ENCODE results near the gene ZDHHC12.

Gene ZDHHC12

GRCh38 chr9:128750926-128751595, 27.1 kb upstream of the ZDHHC12 start:
- TF ChIP-seq POLR2A (IDR thresholded peaks at IDR 0.05; ENCODE audit: low read length), result no peak
- TF ChIP-seq GATA1 (IDR thresholded peaks at IDR 0.05; ENCODE audit: low read depth, low read length), result no peak
- no peak for DNase-seq

- TF ChIP-seq POLR2A (IDR thresholded peaks at IDR 0.05; ENCODE audit: low read length), result no peak
- TF ChIP-seq GATA1 (IDR thresholded peaks at IDR 0.05; ENCODE audit: low read depth, low read length), result no peak
- DNase-seq, result no peak
Observed at GRCh38 chr9:128747241-128747640, 23.3 kb upstream of the ZDHHC12 start.

GRCh38 chr9:128743421-128743820, 19.5 kb upstream of the ZDHHC12 start:
- TF ChIP-seq POLR2A (IDR thresholded peaks at IDR 0.05; ENCODE audit: low read length) (no peak), GATA1 (IDR thresholded peaks at IDR 0.05; ENCODE audit: low read depth, low read length) (no peak)
- DNase-seq, result no peak

- no peak for TF ChIP-seq POLR2A (IDR thresholded peaks at IDR 0.05; ENCODE audit: low read length)
- no peak for TF ChIP-seq GATA1 (IDR thresholded peaks at IDR 0.05; ENCODE audit: low read depth, low read length)
- DNase-seq, result no peak
Observed at GRCh38 chr9:128742401-128742800, 18.5 kb upstream of the ZDHHC12 start.

DNA sequence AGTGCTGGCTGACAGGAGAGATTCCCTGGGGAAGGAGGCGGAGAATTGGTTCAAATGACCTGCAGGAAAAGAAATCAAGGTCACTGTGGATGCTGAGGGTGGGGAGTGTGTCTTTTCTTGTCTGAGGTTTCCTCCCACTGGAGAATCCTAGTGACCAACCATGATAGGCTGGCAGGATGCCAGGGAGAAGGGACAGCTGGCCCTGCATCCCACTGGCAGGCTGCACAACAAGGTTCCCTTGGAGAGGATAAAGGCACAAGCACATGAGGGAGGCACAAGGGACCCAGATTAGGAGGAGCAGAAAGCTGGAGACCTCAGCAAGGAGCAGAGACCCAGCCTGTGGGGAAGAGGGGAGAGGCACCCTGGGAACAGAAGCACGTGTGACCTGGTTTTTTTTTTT, 11.4 kb upstream of the ZDHHC12 start:
- DNase-seq, result no peak
- TF ChIP-seq POLR2A (IDR thresholded peaks at IDR 0.05; ENCODE audit: low read length) (no peak), GATA1 (IDR thresholded peaks at IDR 0.05; ENCODE audit: low read depth, low read length) (no peak)

- DNase-seq, result peak; percentile 84
- TF ChIP-seq GATA1 (IDR thresholded peaks at IDR 0.05; ENCODE audit: low read depth, low read length) (no peak), POLR2A (IDR thresholded peaks at IDR 0.05; ENCODE audit: low read length) (no peak)
Observed at GRCh38 chr9:128733256-128733655, 9.3 kb upstream of the ZDHHC12 start.

GRCh38 chr9:128732576-128732975, 8.6 kb upstream of the ZDHHC12 start:
- TF ChIP-seq GATA1 (IDR thresholded peaks at IDR 0.05; ENCODE audit: low read depth, low read length) (no peak), POLR2A (IDR thresholded peaks at IDR 0.05; ENCODE audit: low read length) (no peak)
- DNase-seq, result no peak

DNA sequence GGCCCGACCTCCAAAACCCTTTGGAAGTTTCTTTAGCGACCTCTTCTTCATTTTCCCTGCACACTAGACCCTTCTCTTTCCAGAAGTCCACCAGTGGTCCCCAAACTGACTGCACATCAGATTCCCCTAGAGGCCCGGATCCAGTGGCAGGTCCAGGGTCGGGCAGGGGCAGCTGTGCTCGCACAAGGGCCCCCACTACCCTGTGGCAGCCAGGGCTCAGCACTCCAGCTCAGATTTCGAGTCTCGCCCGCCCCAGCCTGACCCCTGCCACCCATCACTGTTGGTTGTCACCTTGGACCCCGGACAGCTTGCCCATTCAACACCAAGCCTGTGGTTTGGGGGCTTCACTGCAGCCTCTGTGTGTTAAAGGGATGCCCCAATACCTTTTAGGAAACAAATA, 7.8 kb upstream of the ZDHHC12 start:
- TF ChIP-seq POLR2A (IDR thresholded peaks at IDR 0.05; ENCODE audit: low read length) (no peak), GATA1 (IDR thresholded peaks at IDR 0.05; ENCODE audit: low read depth, low read length) (no peak)

GRCh38 chr9:128731093-128731492, 7.2 kb upstream of the ZDHHC12 start:
- DNase-seq, result no peak
- TF ChIP-seq GATA1 (IDR thresholded peaks at IDR 0.05; ENCODE audit: low read depth, low read length) (no peak), POLR2A (IDR thresholded peaks at IDR 0.05; ENCODE audit: low read length) (no peak)

More for the DNA sequence above, 7.8 kb upstream of the ZDHHC12 start:
- DNase-seq, result no peak

DNA sequence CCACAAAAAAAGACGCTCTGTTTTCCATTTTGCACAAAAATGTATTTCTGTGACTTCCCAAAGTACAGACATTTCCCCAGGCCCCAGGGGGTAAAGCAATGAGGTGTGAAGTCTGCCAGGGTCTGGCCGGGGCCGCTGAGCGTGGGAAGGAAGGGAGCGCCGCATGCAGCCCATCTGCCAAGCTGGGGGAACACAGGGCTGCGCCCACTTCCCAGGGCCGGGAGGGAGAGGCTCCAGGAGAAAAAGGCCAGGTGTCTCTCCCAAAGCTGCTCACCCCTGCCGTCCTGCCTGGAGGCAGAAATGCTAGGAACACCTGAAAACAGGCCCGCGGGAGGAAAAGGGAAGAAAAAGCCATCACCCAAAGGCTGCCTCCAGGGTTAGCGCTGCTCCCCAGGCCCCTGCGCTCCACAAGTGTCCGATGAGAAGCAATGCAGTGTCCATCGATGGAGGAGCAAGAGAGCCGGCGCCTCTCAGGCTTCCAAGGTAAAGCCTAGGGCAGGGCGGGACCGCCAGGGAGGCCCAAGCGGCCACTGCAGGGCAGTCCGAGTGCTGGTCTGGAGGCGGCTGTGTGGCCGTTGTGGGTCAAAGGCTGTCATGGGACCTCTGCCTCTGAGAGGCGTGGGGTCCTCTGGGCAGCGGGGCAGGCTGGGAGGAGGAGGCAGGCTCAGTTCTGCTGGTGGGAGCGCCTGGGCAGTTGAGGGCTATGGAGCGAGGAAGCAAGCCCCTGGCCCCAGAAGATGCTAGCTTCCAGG, 6.0 kb upstream of the ZDHHC12 start:
- DNase-seq, result no peak
- no peak for TF ChIP-seq POLR2A (IDR thresholded peaks at IDR 0.05; ENCODE audit: low read length)
- TF ChIP-seq GATA1 (IDR thresholded peaks at IDR 0.05; ENCODE audit: low read depth, low read length), result no peak

DNA sequence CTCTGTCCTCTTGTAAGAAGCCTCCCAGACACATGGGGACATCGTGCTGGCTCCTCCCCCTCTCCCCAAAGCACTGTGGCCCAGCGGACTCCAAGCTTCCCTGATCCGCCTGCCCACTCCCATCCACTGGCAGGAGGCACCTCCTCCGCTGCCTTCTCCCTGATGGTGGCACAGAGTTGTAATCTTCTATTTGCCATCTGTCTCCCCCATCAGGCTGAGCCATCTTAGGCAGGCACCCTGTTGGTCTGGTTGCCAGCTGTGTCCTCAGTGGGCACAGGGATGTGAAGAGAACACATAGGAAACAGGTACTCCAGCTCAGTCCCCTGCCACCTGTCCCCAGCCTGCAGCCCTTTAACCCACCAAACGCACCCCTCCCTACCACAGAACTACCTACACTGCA, 5.4 kb upstream of the ZDHHC12 start:
- TF ChIP-seq GATA1 (IDR thresholded peaks at IDR 0.05; ENCODE audit: low read depth, low read length) (no peak), POLR2A (IDR thresholded peaks at IDR 0.05; ENCODE audit: low read length) (no peak)
- DNase-seq, result no peak

DNA sequence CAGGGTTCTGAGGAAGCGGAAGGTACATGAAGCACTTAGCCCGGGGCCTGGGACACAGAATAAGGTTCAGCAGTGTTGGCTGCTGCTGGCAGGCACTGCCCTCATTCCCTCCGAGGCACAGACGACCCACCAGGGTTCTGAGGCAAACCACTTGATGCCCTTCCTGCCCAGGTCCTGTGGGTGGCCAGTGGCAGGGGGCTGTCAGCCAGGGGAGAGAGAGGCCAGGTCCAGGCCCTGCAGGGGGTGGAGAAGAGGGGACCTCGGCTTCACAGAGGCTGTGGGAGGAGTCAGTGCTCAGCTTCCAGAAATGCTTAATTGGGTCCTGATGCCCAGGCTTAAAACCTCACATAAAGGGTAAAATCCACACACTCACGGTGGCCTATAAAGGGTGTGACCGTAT, 4.4 kb upstream of the ZDHHC12 start:
- TF ChIP-seq GATA1 (IDR thresholded peaks at IDR 0.05; ENCODE audit: low read depth, low read length) (no peak), POLR2A (IDR thresholded peaks at IDR 0.05; ENCODE audit: low read length) (no peak)
- DNase-seq, result no peak

DNA sequence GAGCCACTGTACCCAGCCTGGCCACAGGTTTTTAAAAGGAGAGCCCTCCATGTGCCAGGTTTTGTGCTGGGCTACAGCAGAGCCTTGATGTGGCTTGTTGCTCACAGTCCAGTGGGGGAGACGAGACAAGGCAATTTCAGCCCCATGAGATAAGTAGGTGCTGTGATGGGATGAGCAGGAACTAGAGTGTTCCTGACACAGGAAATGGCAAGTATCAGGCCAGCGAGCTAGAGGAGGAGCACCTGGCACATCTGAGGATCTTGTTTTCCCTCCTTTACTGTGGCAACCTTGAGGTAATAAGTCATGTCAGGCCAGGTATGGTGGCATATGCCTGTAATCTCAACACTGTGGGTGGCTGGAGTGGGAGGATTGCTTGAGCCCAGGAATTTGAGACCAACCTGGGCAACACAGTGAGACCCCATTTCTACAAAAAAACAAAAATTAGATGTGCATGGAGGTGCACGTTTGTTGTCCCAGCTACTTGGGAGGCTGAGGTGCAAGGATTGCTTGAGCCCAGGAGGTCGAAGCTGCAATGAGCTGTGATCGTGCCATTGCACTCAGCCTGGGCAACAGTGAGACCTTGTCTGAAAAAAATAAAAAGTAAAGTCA, 3.8 kb upstream of the ZDHHC12 start:
- no peak for DNase-seq
- no peak for TF ChIP-seq POLR2A (IDR thresholded peaks at IDR 0.05; ENCODE audit: low read length)
- no peak for TF ChIP-seq GATA1 (IDR thresholded peaks at IDR 0.05; ENCODE audit: low read depth, low read length)

GRCh38 chr9:128724744-128725211, 851 bp upstream of the ZDHHC12 start:
- DNase-seq, result peak; percentile 49 to 55
- TF ChIP-seq POLR2A (IDR thresholded peaks at IDR 0.05; ENCODE audit: low read length), result no peak
- TF ChIP-seq GATA1 (IDR thresholded peaks at IDR 0.05; ENCODE audit: low read depth, low read length), result no peak

Measured in erythroblast (primary cell).